Activated CD4-positive, alpha-beta T cell treated with anti-CD3 and anti-CD28 coated beads, Interleukin-2, amount 50 U/mL, for 1 hour (primary cell): ENCODE measurements around the gene MME.
"Not testable (repeated sequence)": the region's sequence is repeated elsewhere in the genome, so short reads cannot be mapped to it uniquely, and the experiment has no call there.

Experiments used
- DNase-seq: peaks from one replicate; pipeline ENCODE4 v3.0.0-alpha.2; 2020

MME gene

GRCh38 chr3:155086051-155086450 is 5.9 kb downstream of the MME start:
- no peak for DNase-seq

DNA sequence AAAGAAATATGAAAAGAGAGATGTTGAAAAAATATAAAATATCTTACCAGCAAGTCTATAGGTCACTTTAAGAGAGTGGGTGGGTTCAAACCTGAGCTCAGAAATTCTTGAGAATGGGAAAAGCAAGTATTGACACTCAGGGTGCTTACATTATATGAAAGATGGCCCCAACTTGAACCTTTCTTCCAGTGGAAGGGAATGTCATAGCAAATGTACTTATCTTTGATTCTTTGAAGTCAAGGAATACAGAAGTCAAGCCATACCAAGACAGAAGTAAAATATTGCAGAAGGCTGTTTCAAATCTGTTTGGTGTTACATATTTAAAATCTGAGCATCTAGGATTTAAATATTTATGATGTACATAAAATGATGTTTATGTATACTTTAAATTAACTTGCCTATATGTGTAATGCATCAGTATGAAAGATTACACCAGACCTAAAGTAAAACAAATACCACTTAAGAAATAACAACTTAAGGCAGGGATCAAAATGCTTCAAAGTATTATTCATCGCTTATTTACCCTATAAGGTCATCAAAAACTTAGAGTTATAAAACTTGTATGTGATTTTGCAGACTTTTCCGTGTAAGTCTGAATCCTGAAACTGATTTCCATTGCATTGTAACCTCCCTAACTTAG is 8.7 kb downstream of the MME start:
- no peak for DNase-seq

DNA sequence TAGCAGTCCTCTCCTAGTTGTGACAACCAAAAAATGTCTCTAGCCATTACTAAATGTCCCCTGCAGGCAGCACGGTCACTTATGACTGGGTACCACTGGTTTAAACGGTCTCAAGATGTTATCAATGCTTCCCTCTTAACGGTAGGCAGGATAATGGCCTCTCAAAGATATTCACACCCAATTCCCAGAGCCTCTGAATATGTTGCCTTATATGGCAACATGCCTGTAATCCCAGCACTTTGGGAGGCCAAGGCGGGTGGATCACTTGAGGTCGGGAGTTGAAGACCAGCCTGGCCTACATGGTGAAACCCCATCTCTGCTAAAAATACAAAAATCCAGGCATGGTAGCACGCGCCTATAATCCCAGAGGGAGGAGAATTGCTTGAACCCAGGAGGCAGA is 9.4 kb downstream of the MME start:
- no peak for DNase-seq

- DNase-seq: no peak
These were observed 13.1 kb downstream of the MME start for GRCh38 chr3:155093261-155093660.

DNA sequence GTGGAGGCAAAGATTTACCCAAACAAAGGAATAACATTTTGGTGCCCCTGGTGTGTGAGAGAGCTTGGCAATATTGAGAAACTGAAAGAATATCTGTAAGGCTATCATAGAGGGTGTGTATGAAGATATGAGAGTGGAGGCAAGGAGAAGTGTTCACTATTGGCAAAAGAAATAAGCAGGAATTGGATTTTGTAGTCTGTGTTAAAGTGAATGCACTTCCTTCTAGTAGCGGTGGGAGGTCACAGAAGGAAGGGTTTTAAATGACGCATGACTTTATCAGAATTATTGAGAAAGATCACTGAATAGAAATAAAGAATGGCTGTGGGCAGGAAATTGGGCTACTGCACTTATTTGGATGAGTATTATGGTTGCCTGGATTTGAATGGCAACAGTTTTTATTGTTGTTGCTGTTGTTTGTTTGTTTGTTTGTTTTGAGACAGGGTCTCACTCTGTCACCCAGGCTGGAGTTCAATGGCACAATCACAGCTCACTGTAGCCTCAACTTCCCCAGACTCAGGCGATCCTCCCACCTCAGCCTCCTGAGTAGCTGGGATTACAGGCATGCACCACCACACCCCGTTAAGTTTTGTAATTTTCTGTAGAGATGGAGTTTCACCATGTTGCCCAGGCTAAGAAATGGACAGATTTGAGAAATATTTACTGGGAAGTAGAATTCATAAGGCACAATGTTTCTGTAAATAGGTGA is 16.3 kb downstream of the MME start:
- DNase-seq: no peak

- no peak for DNase-seq
These were observed 16.9 kb downstream of the MME start for GRCh38 chr3:155097009-155097349.

DNA sequence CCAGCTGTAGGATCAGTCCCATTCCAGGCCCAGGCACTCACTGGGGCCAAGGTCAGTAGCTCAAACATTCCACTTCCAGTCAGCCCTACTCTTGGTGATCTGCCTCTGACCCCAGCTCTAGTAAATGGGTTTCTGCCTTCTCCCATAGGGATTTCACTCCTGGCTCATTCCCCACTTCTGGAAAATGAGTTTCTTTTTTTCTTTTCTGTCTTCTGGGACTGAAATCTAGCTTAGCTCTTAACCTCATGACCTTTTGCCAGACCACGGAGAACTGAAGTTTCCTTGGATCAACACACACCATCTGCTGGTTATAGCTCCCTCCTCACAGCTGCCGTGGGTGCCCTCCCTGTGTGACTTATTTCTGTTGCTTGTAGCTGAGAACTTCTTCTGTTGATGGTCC is 21.3 kb downstream of the MME start:
- no peak for DNase-seq

- DNase-seq: no peak
These were observed 22.2 kb downstream of the MME start for GRCh38 chr3:155102329-155102728.

GRCh38 chr3:155103686-155104085 is 23.6 kb downstream of the MME start:
- DNase-seq: no peak

DNA sequence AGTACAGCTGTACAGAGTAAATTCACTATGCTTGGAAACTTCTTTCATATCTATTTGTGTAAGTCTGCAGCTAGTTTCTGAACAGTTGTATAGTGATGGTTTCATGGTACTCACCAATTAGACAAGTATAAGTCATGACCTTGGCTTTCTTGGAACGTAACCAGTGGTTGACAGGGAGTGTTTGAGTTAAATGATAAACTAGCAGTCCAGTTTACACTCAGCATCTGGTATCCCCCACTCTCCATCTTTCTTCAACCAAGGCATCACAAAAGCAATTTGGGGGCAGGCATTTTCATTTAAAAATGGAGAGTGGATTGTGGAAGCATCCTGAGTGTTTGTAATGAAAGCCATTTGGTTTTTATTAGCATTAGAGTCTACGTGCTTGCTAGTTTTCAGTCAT is 26.0 kb downstream of the MME start:
- DNase-seq: no peak

DNA sequence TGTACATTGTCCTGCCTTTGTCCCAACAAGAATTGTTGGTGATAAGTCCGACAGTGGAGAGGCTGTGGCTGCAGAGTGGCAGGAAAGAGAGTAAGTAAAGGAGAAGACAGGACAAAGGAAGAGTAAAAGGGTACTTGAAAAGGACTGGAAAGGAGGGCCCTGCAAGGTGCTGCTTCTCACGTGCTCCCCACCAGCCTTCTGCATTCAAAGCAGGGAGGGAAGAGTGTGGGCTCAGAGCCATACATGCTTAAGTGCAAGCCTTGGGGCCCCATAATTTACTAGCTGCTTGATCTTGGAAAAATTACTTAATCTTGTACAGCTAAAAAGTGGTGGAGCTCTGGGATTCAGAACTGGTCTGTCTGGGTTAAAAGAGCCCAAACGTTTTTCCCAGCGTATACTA is 29.9 kb downstream of the MME start:
- DNase-seq: no peak

DNA sequence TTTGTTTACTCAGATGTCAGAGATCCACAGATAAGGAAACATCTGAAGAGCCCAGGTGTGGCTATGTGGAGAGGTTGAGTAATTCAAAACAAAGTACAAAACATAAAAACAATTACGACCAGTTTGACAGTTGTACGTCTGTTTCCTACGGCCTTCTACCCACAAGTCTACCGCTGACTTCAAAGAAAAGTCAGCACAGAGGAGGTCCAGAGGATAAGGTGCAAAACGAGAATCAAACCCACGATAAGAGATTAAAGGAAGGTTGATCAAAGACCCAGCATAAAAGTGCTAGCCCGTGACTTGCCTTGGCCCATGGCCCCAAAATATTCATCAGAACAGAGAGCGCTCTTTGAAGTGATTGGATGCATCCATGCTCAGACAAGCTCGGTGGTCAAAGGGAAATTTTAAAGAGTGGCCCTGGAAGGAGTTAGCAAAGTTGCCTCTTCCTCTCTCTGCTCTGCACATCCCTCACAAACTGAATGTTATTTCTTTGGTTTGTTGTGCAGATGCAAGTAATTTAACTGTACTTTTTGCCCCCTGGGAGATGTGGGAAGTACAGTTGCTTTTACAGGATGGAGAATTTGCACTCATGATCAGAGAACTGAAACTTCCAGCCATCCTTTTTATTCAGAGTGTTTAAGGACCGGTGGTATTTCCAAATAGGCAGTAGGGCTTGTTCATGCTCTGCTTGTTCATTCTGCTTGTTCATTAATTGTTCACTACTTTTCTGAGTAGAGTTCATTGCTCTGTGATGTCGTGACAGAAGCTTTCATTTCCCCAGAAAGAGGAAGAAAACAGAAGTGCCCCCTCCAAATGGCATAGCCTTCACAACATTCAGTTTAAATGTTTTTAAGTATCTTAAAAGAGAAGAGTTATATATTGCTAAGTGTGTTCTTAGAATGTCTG is 31.1 kb downstream of the MME start:
- DNase-seq: no peak

- no peak for DNase-seq
These were observed 31.9 kb downstream of the MME start for GRCh38 chr3:155111971-155112370.

DNA sequence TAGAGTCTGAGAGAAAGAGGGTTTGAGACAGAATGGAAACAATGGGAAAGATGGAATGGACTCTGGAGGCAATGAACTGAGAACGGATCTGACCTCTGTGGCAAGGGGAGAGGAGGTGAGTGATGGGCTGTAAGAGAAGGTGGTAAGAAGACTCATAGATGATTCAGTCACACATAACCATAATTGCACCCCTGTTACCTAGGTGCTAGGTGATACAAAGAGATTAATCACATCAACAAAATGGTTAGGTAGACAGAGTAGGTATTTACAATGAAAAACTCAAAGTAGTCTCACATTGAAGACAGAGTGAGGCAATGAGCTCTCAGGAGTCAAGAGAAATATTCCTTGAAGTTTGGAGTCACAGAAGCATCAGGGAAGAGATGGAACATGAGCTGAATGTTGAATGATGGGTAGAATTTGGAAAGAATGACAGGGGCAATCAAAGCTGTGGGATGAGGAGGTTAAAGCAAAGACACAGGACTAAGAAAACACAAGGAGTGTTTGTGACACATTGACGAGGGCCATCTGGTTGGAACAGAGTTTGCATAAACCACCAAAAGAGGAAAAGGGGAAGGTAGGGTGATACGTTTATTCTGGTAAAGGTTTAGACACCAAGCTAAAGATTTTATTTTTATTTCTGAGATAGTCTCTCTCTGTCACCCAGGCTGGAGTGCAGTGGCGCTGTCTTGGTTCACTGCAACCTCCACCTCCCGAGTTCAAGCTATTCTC is 32.7 kb downstream of the MME start:
- no peak for DNase-seq

DNA sequence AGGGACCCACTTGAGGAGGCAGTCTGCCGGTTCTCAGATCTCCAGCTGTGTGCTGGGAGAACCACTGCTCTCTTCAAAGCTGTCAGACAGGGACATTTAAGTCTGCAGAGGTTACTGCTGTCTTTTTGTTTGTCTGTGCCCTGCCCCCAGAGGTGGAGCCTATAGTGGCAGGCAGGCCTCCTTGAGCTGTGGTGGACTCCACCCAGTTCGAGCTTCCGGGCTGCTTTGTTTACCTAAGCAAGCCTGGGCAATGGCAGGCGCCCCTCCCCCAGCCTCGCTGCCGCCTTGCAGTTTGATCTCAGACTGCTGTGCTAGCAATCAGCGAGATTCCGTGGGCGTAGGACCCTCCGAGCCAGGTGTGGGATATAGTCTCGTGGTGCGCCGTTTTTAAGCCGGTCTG is 44.6 kb downstream of the MME start:
- not testable (repeated sequence) for DNase-seq

DNA sequence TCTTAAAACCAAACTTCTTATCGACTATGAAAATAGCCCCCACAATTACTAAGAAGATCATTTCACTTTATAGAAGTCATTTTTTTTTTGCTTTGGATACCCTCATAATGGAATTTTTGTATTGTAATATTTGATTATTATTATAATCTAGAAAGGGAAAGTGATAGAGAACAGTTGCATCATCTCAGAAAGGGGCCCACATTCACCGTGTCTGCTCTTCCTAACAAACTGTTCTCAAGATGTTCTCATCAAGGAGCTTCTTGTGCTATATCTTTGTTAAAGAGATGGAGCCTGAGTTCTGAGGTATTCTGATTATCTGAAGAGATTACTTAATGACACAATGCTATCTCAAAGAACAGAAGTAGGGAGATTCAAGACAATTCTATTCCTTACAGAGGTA is 49.3 kb downstream of the MME start:
- no peak for DNase-seq

- no peak for DNase-seq
These were observed 49.9 kb downstream of the MME start for GRCh38 chr3:155130001-155130400.

- DNase-seq: no peak
These were observed 51.0 kb downstream of the MME start for GRCh38 chr3:155131104-155131503.

- DNase-seq: not testable (repeated sequence)
These were observed 54.2 kb downstream of the MME start for GRCh38 chr3:155134311-155134710.

DNA sequence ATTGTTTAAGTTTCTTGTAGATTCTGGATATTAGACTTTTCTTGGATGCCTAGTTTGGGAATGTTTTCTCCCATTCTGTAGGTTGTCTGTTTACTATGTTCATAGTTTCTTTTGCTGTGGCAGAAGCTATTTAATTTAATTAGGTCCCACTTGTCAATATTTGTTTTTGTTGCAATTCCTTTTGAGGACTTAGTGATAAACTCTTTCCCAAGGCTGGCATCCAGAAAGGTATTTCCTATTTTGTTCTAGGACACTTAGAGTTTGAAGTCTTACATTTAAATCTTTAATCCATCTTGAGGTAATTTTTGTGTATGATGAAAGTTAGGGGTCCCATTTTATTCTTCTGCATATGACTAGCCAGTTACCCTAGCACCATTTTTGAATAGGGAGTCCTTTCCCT is 54.9 kb downstream of the MME start:
- DNase-seq: no peak

DNA sequence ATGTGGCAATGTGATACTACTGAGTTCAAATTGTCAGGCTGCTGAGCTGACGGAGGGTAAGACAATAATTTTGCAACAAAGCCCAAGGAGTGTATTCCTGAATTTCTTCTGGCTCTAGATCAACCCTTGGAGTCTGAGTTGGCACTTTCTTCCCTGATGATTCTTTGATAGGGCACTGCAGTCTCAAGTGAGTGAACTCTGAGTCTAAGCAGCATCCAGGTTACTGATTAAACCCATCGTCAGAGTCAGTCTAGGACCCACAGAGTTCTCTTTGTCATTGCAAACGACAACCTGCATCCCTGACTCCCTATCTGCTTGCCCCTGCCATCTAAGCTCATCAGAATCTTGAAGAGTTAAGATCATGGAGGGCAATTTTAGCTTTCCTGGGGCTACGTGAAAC is 58.6 kb downstream of the MME start:
- DNase-seq: no peak

- DNase-seq: no peak
These were observed 67.5 kb downstream of the MME start for GRCh38 chr3:155147588-155147987.

DNA sequence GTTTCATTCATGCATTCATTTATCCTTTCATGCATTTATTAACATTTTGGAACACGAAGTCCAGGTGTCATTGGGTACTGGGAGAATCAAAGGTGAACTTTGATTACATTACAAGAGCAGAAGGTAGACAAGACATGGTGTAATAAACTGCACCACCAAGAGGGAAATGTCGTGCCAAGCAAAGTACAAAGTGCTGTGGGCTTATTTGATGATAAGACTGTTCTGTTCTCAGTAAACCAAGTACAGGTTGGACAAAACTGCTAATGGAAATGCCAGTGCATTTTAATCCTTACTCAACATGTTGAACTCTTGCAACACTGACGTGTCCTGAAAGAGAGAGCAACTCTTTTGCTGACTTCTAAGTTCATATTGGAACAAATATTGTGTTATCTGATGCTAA is 69.4 kb downstream of the MME start:
- DNase-seq: no peak
